Loucy (cell line): ENCODE data around the gene SLC26A3.

Source experiments
- EZH2phosphoT487 ChIP-seq: fragments of 200-600 bp; IDR thresholded peaks from 2 replicates; pipeline ENCODE4 v1.6.1; 2018; ENCODE audit warnings: antibody characterized with exemption, mild to moderate bottlenecking, moderate library complexity, borderline replicate concordance
- TF ChIP-seq, protein P1 (sequence below): fragments of 200-600 bp; sonication (generic); conservative IDR thresholded peaks from 2 replicates; pipeline ENCODE4 v1.5.1; 2014; ENCODE audit warnings: mild to moderate bottlenecking, antibody characterized with exemption, low read length

DNA sequence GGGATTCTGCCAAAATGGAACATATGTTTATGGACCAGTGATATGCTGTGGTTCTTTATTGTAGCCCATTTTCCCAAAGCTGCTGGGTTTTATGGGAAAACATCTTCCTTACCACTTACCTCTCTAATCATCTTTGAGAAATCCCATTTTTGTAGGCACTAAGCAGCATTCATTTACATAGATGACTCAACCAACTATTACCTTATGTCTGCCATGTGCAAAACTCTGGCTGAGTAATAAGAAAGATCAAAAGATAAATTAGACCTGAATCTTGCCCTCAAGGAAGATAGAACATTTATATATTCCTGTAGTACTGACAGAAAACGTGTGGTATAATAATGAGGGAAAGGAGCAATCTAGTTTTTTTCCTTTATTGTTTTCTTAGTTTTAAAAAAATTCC is 34.8 kb downstream of the SLC26A3 start:
- TF ChIP-seq, protein P1, sequence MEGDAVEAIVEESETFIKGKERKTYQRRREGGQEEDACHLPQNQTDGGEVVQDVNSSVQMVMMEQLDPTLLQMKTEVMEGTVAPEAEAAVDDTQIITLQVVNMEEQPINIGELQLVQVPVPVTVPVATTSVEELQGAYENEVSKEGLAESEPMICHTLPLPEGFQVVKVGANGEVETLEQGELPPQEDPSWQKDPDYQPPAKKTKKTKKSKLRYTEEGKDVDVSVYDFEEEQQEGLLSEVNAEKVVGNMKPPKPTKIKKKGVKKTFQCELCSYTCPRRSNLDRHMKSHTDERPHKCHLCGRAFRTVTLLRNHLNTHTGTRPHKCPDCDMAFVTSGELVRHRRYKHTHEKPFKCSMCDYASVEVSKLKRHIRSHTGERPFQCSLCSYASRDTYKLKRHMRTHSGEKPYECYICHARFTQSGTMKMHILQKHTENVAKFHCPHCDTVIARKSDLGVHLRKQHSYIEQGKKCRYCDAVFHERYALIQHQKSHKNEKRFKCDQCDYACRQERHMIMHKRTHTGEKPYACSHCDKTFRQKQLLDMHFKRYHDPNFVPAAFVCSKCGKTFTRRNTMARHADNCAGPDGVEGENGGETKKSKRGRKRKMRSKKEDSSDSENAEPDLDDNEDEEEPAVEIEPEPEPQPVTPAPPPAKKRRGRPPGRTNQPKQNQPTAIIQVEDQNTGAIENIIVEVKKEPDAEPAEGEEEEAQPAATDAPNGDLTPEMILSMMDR, result no peak
- TF ChIP-seq EZH2phosphoT487, result no peak
